ENCODE data around the gene TNS3.

DNA sequence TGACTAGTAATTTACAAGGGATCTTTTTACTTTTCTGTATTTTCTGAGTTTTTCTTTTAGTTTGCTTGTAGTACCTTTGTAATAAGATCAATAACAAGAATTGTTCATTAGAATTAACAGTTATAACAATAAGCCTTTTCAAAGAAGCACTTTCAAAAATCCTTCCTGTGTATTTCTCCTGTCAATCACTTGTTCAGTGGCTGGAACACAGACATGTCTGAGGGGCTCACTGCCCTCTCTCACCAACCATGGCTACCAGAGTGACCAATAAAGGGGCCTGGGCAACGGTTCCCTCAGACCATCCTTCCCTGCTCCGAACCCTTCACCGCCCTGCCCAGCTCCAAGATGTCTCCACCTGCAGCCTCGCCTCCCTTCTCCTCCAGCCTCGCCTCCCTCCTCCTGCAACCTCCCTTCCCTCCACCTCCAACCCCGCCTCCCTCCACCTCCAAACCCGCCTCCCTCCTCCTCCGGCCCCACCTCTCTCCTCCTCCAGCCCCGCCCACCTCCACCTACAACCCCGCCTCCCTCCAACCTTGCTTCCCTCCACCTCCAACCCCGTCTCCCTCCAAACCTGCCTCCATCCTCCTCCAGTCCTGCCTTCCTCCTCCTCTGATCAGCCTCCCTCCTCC, 353.4 kb downstream of the TNS3 start:
- TF ChIP-seq, protein P1, sequence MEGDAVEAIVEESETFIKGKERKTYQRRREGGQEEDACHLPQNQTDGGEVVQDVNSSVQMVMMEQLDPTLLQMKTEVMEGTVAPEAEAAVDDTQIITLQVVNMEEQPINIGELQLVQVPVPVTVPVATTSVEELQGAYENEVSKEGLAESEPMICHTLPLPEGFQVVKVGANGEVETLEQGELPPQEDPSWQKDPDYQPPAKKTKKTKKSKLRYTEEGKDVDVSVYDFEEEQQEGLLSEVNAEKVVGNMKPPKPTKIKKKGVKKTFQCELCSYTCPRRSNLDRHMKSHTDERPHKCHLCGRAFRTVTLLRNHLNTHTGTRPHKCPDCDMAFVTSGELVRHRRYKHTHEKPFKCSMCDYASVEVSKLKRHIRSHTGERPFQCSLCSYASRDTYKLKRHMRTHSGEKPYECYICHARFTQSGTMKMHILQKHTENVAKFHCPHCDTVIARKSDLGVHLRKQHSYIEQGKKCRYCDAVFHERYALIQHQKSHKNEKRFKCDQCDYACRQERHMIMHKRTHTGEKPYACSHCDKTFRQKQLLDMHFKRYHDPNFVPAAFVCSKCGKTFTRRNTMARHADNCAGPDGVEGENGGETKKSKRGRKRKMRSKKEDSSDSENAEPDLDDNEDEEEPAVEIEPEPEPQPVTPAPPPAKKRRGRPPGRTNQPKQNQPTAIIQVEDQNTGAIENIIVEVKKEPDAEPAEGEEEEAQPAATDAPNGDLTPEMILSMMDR (IDR thresholded peaks at IDR 0.05 in 8 of 11, conservative IDR thresholded peaks at IDR 0.05 in 3 of 11): no peak
- no peak for TF ChIP-seq POLR2A (IDR thresholded peaks at IDR 0.05)

Measured in spleen (tissue), 7 donors.